Endothelial cell of umbilical vein (primary cell): Measurements from ENCODE around the gene SLC25A22. TPM values are rescaled to one million over a fixed set of nuclear protein-coding genes. Genes with fewer than 3 reads are reported as not detected.

Experiments used
- BruUV-seq: library from RNA; stranded (reverse); fragments of 400-500 nt; replicated peaks from 2 replicates; lab custom pipeline; 2021; lab: Mats Ljungman, UMichigan
- CTCF ChIA-PET: fragments of 300-600, 350-600 bp; sonication (Branson Sonifier 250); formaldehyde crosslinking; loops from one replicate; lab custom pipeline; 2021; ENCODE audit warnings: antibody characterized with exemption, inconsistent platforms; lab: Charles Lee
- POLR2A ChIA-PET: fragments of 300-600, 350-600 bp; sonication (Branson Sonifier 250); formaldehyde crosslinking; loops from one replicate; lab custom pipeline; 2021; ENCODE audit warnings: antibody characterized with exemption, inconsistent platforms; lab: Charles Lee
- DNase-seq: peaks from one replicate; pipeline ENCODE4 v3.0.0-alpha.2; 2011; ENCODE audit warnings: low read depth, low spot score
- FAIRE-seq: peaks from 2 replicates; lab custom pipeline; 2011; peaks lifted over from hg19 to GRCh38; lab: Jason Lieb, UNC
- H2AFZ ChIP-seq: 2 replicates; pipeline ENCODE4 v1.6.0; 2012; ENCODE audit warnings: low read depth, low read length, control low read depth, inconsistent platforms
- H3K27ac ChIP-seq: 2 replicates; pipeline ENCODE4 v1.5.1; 2011; ENCODE audit warnings: low read depth, mild to moderate bottlenecking, control low read depth, low read length, moderate library complexity; ENCODE audit not compliant: insufficient read depth
- H3K27me3 ChIP-seq, 2 experiments: 2 replicates each; pipeline versions ENCODE4 v1.6.0 to v1.6.1; 2011; ENCODE audit warnings: low read length in 2 of 2, mixed read lengths in 1 of 2; ENCODE audit not compliant: control insufficient read depth in 2 of 2, insufficient read depth in 2 of 2
- H3K36me3 ChIP-seq, 2 experiments: 2 replicates in 1 of 2; 3 replicates in 1 of 2; pipeline ENCODE4 v1.5.1; 2011; ENCODE audit warnings: low read length in 2 of 2, mild to moderate bottlenecking in 1 of 2, moderate library complexity in 1 of 2; ENCODE audit not compliant: control insufficient read depth in 2 of 2, insufficient read depth in 2 of 2; ENCODE audit errors: extremely low read depth in 1 of 2
- H3K4me1 ChIP-seq: 3 replicates; pipeline ENCODE4 v1.5.1; 2011; ENCODE audit warnings: mild to moderate bottlenecking, low read length; ENCODE audit not compliant: control insufficient read depth, insufficient read depth; ENCODE audit errors: extremely low read depth
- H3K4me2 ChIP-seq: 2 replicates; pipeline ENCODE4 v1.6.1; 2011; ENCODE audit warnings: low read length, control low read depth, mixed read lengths; ENCODE audit not compliant: insufficient read depth
- H3K4me3 ChIP-seq, 3 experiments: fragments of 200-600 bp in 1 of 3; sonication (generic), shearing (Covaris generic) in 1 of 3; replicated peaks in 1 of 3; 2 replicates each; pipeline ENCODE4 v1.5.1; 2011 to 2016; ENCODE audit warnings: control low read depth in 3 of 3, low read length in 3 of 3, mild to moderate bottlenecking in 2 of 3, inconsistent platforms in 1 of 3, low read depth in 1 of 3, moderate library complexity in 1 of 3; ENCODE audit not compliant: insufficient read depth in 1 of 3
- H3K79me2 ChIP-seq: 2 replicates; pipeline ENCODE4 v1.6.0; 2012; ENCODE audit warnings: low read length, inconsistent platforms; ENCODE audit not compliant: control insufficient read depth, insufficient read depth
- H3K9ac ChIP-seq: replicated peaks from 2 replicates; pipeline ENCODE3; 2011; ENCODE audit warnings: low read length, control low read depth; ENCODE audit not compliant: insufficient read depth; ENCODE audit errors: extremely low read depth
- H3K9me1 ChIP-seq: replicated peaks from 3 replicates; pipeline ENCODE4 v1.6.0; 2011; ENCODE audit warnings: mild to moderate bottlenecking, low read length; ENCODE audit not compliant: control insufficient read depth, insufficient read depth; ENCODE audit errors: extremely low read depth
- H3K9me3 ChIP-seq: replicated peaks from 2 replicates; pipeline ENCODE4 v1.5.1; 2012; ENCODE audit warnings: low read length, inconsistent platforms; ENCODE audit not compliant: control insufficient read depth, insufficient read depth
- H4K20me1 ChIP-seq: replicated peaks from 2 replicates; pipeline ENCODE3; 2011; ENCODE audit warnings: mild to moderate bottlenecking, low read length; ENCODE audit not compliant: control insufficient read depth, insufficient read depth; ENCODE audit errors: extremely low read depth
- FOS ChIP-seq: IDR thresholded peaks from 2 replicates; pipeline ENCODE4 v1.6.1; 2011; ENCODE audit warnings: mild to moderate bottlenecking, low read length, moderate library complexity, borderline replicate concordance; ENCODE audit not compliant: insufficient read depth
- GATA2 ChIP-seq: IDR thresholded peaks from 2 replicates; pipeline ENCODE4 v1.7.0; 2011; ENCODE audit warnings: low read depth, mild to moderate bottlenecking, moderate library complexity, mixed read lengths, low read length; ENCODE audit not compliant: insufficient read length, insufficient read depth
- MYC ChIP-seq: IDR thresholded peaks from one replicate; pipeline ENCODE4 v1.6.1; 2011; ENCODE audit warnings: mild to moderate bottlenecking, low read depth, low read length
- POLR2A ChIP-seq: IDR thresholded peaks from 2 replicates; pipeline ENCODE4 v1.6.1; 2012; ENCODE audit warnings: low read depth, mild to moderate bottlenecking, control low read depth, low read length
- POLR2AphosphoS5 ChIP-seq: IDR thresholded peaks from 2 replicates; pipeline ENCODE4 v1.6.1; 2012; ENCODE audit warnings: low read depth, mild to moderate bottlenecking, control low read depth, low read length, moderate library complexity; ENCODE audit not compliant: insufficient read depth
- dilution Hi-C: fragments of 300-500 bp; cut with MboI; formaldehyde crosslinking; loops from one replicate; pipeline ENCODE4 v1.15.0; 2019; ENCODE audit warnings: low sequenced_read_pairs; ENCODE audit not compliant: extremely low pct_ligation_motif_present
- intact Hi-C: fragments of 100-400 bp; cut with micrococcal nuclease; formaldehyde crosslinking; loops from one replicate; pipeline ENCODE4 v1.10.0; 2022
- polyA plus RNA-seq, 4 experiments: library from polyadenylated mRNA; depleted of rRNA in 3 of 4; stranded (reverse) in 3 of 4; unstranded in 1 of 4; fragments of >200 nt; gene quantifications; 2 replicates each; pipeline versions ENCODE4 v1.2.1 to v1.2.3, GENCODE V29; 2011 to 2012; ENCODE audit warnings: missing spikeins in 1 of 4
- total RNA-seq: library from RNA; stranded (reverse); gene quantifications from 2 replicates; pipeline ENCODE4 v1.2.3, GENCODE V29; 2021
- TF ChIP-seq, protein P1 (sequence below): IDR thresholded peaks from 2 replicates; pipeline ENCODE4 v1.6.1; 2011; ENCODE audit not compliant: insufficient read depth, insufficient read length
- TF ChIP-seq, protein P2 (sequence below), 2 donors: IDR thresholded peaks; 1 replicate in 1 of 2; 2 replicates in 1 of 2; pipeline ENCODE4 v1.5.1; 2011; ENCODE audit warnings: low read length in 2 of 2, mild to moderate bottlenecking in 2 of 2, moderate library complexity in 2 of 2, control low read depth in 1 of 2, inconsistent platforms in 1 of 2, low read depth in 1 of 2; ENCODE audit not compliant: insufficient read depth in 1 of 2; ENCODE audit errors: extremely low read depth in 1 of 2

Gene SLC25A22
- total and polyA plus RNA-seq, 2 donors (not counting 3 experiments of a cell fraction or from before 2014, with no cell fraction given): 24.5 to 24.9 TPM

DNA sequence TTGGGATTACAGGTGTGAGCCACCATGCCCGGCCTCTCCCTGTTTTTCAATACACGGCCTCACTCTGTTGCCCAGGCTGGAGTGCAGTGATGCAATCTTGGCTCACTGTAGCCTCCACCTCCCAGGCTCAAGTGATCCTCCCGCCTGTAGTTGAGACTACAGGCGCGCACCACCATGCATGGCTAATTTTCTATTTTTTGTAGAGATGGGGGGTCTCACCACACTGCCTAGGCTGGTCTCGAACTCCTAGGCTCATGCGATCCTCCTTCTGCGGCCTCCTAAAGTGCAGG lies 32.3 kb downstream of the SLC25A22 start:
- DNase-seq (no peak), FAIRE-seq (no peak)
- no peaks in the 10 kb centered on the region for H3K9me1 ChIP-seq
- no peak overlapping the region for H2AFZ ChIP-seq
- dilution Hi-C loops: no loop called here
- no peaks in the 10 kb centered on the region for H3K9me3 ChIP-seq
- intact Hi-C loops: no loop called here
- BruUV-seq: no TSS peak
- H4K20me1 ChIP-seq: no peaks in the 10 kb centered on the region
- no peak overlapping the region for H3K9ac ChIP-seq
- POLR2A ChIA-PET: no interaction called here
- no peaks in the 10 kb centered on the region for H3K4me1 ChIP-seq
- no peak overlapping the region for H3K4me2 ChIP-seq
- H3K27me3 ChIP-seq: no peaks in the 10 kb centered on the region
- peaks cover 16 to 33% of the 10 kb centered on the region in 2 experiments for H3K36me3 ChIP-seq
- H3K4me3 ChIP-seq: no peak overlapping the region
- no peaks in the 10 kb centered on the region for H3K79me2 ChIP-seq
- CTCF ChIA-PET: interaction anchor here (1.3 to 1.7 kb wide), 3 partner anchors 8 to 11 kb away, joined by 3 to 5 read pairs (median 4); no protein-coding TSS in a partner anchor
- TF ChIP-seq, protein P1, sequence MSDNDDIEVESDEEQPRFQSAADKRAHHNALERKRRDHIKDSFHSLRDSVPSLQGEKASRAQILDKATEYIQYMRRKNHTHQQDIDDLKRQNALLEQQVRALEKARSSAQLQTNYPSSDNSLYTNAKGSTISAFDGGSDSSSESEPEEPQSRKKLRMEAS: no peak
- TF ChIP-seq, protein P2, sequence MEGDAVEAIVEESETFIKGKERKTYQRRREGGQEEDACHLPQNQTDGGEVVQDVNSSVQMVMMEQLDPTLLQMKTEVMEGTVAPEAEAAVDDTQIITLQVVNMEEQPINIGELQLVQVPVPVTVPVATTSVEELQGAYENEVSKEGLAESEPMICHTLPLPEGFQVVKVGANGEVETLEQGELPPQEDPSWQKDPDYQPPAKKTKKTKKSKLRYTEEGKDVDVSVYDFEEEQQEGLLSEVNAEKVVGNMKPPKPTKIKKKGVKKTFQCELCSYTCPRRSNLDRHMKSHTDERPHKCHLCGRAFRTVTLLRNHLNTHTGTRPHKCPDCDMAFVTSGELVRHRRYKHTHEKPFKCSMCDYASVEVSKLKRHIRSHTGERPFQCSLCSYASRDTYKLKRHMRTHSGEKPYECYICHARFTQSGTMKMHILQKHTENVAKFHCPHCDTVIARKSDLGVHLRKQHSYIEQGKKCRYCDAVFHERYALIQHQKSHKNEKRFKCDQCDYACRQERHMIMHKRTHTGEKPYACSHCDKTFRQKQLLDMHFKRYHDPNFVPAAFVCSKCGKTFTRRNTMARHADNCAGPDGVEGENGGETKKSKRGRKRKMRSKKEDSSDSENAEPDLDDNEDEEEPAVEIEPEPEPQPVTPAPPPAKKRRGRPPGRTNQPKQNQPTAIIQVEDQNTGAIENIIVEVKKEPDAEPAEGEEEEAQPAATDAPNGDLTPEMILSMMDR (IDR thresholded peaks at IDR 0.05; ENCODE audit: extremely low read depth in 1 of 2, insufficient read depth in 1 of 2, low read depth in 1 of 2, low read length in 2 of 2): no peak
- TF ChIP-seq POLR2AphosphoS5: no peak
- no peak for TF ChIP-seq FOS
- TF ChIP-seq GATA2: no peak
- no peak for TF ChIP-seq MYC
- TF ChIP-seq POLR2A: no peak
- H3K27ac ChIP-seq: no peak overlapping the region
